H1 (cell line): ENCODE data around the gene CAPN13.

Experiments used
- ASH2L ChIP-seq: fragments of 200-600, 300-600 bp; sonication (generic); IDR thresholded peaks from one replicate; pipeline ENCODE4 v1.7.1; 2017; ENCODE audit warnings: low read length
- ATF2 ChIP-seq: IDR thresholded peaks from 2 replicates; pipeline ENCODE4 v1.6.1; 2012; ENCODE audit warnings: low read length, inconsistent platforms
- BCL11A ChIP-seq, 2 experiments: IDR thresholded peaks; one replicate each; pipeline ENCODE4 v1.6.1; 2011; ENCODE audit warnings: low read depth in 2 of 2, low read length in 2 of 2, mild to moderate bottlenecking in 2 of 2
- CTCF ChIP-seq, 3 experiments: IDR thresholded peaks; 1 replicate in 2 of 3; 2 replicates in 1 of 3; pipeline versions ENCODE4 v1.5.1 to v1.6.1; 2011; ENCODE audit warnings: low read length in 3 of 3, mild to moderate bottlenecking in 3 of 3, inconsistent platforms in 2 of 3, low read depth in 1 of 3, moderate library complexity in 1 of 3; ENCODE audit not compliant: insufficient read depth in 1 of 3; ENCODE audit errors: control extremely low read depth in 1 of 3
- EP300 ChIP-seq, 2 experiments: IDR thresholded peaks; 1 replicate in 1 of 2; 2 replicates in 1 of 2; pipeline ENCODE4 v1.6.1; 2011 to 2012; ENCODE audit warnings: low read depth in 2 of 2, low read length in 2 of 2, mild to moderate bottlenecking in 2 of 2, borderline replicate concordance in 1 of 2, inconsistent platforms in 1 of 2, moderate library complexity in 1 of 2
- GTF2F1 ChIP-seq: IDR thresholded peaks from 2 replicates; pipeline ENCODE4 v1.6.1; 2012; ENCODE audit warnings: low read depth, low read length, improper control_type of control experiment, borderline replicate concordance
- JUND ChIP-seq: IDR thresholded peaks from 2 replicates; pipeline ENCODE4 v1.6.1; 2011; ENCODE audit warnings: mild to moderate bottlenecking, improper control_type of control experiment, low read length
- NRF1 ChIP-seq: IDR thresholded peaks from 2 replicates; pipeline ENCODE4 v1.6.1; 2011; ENCODE audit warnings: mild to moderate bottlenecking, low read depth, low read length, improper control_type of control experiment
- POLR2A ChIP-seq, 2 experiments: IDR thresholded peaks; 1 replicate in 1 of 2; 2 replicates in 1 of 2; pipeline ENCODE4 v1.6.1; 2011; ENCODE audit warnings: low read depth in 2 of 2, low read length in 2 of 2, mild to moderate bottlenecking in 2 of 2; ENCODE audit errors: control extremely low read depth in 1 of 2
- POLR2AphosphoS5 ChIP-seq: IDR thresholded peaks from 2 replicates; pipeline ENCODE4 v1.6.1; 2011; ENCODE audit warnings: low read depth, low read length
- RAD21 ChIP-seq, 2 experiments: IDR thresholded peaks in 1 of 2; conservative IDR thresholded peaks in 1 of 2; 2 replicates each; pipeline ENCODE4 v1.6.1; 2011; ENCODE audit warnings: low read depth in 2 of 2, low read length in 2 of 2, improper control_type of control experiment in 1 of 2, inconsistent platforms in 1 of 2, mild to moderate bottlenecking in 1 of 2, moderate library complexity in 1 of 2
- TAF7 ChIP-seq: optimal IDR thresholded peaks from 2 replicates; pipeline ENCODE3; 2011; ENCODE audit warnings: low read depth, mild to moderate bottlenecking, inconsistent platforms, low read length, moderate library complexity, borderline replicate concordance

- TF ChIP-seq POLR2AphosphoS5, result no peak
- no peak for TF ChIP-seq CTCF (IDR thresholded peaks at IDR 0.05; ENCODE audit: control extremely low read depth in 1 of 3, insufficient read depth in 1 of 3, low read depth in 1 of 3, low read length in 3 of 3)
- TF ChIP-seq ASH2L, result no peak
- TF ChIP-seq EP300 (IDR thresholded peaks at IDR 0.05; ENCODE audit: borderline replicate concordance in 1 of 2, low read depth in 2 of 2, low read length in 2 of 2), result no peak
- no peak for TF ChIP-seq RAD21 (IDR thresholded peaks at IDR 0.05 in 1 of 2, conservative IDR thresholded peaks at IDR 0.05 in 1 of 2; ENCODE audit: low read depth in 2 of 2, low read length in 2 of 2)
- no peak for TF ChIP-seq TAF7
- TF ChIP-seq ATF2, result no peak
- no peak for TF ChIP-seq NRF1
- no peak for TF ChIP-seq BCL11A (IDR thresholded peaks at IDR 0.05; ENCODE audit: low read depth in 2 of 2, low read length in 2 of 2)
- no peak for TF ChIP-seq GTF2F1
- TF ChIP-seq POLR2A (IDR thresholded peaks at IDR 0.05; ENCODE audit: control extremely low read depth in 1 of 2, low read depth in 2 of 2, low read length in 2 of 2), result no peak
- TF ChIP-seq JUND, result no peak
These were observed 26.4 kb downstream of the CAPN13 start for GRCh38 chr2:30780776-30781330.
